ENCODE measurements around the gene LMNTD1. TPM values are rescaled to one million over a fixed set of nuclear protein-coding genes. Genes with fewer than 3 reads are reported as not detected.

LMNTD1 gene
- total and polyA plus RNA-seq, 2 experiments from 2014 or later = not detected

GRCh38 chr12:25552681-25553080 is 402 bp downstream of the LMNTD1 start:
- Histone ChIP-seq H3F3A (replicated peaks; ENCODE audit: low read depth) (no peaks in the 10 kb centered on the region), H2AFZ (no peak overlapping the region), H3K4me2 (no peak overlapping the region), H3K27me3 (ENCODE audit: insufficient read depth) (no peaks in the 10 kb centered on the region), H3K4me3 (no peak overlapping the region), H4K20me1 (replicated peaks; ENCODE audit: insufficient read depth) (no peaks in the 10 kb centered on the region), H3K79me2 (replicated peaks; ENCODE audit: insufficient read depth) (no peaks in the 10 kb centered on the region), H3K4me1 (ENCODE audit: insufficient read depth) (no peaks in the 10 kb centered on the region), H3K36me3 (ENCODE audit: insufficient read depth) (no peaks in the 10 kb centered on the region), H3K27ac (ENCODE audit: low read depth) (no peak overlapping the region), H3K9me2 (ENCODE audit: insufficient read depth) (no peaks in the 10 kb centered on the region)
- ATAC-seq = no peak
- no peaks in the 10 kb centered on the region for H3K36me3 Mint-ChIP-seq (ENCODE audit: low read depth)
- H3K27me3 Mint-ChIP-seq (ENCODE audit: insufficient read depth, low read depth, poor library complexity) = no peaks in the 10 kb centered on the region
- no peak for DNase-seq (ENCODE audit: low spot score)
- no peak overlapping the region for H3K4me3 Mint-ChIP-seq
- TF ChIP-seq CTCF (conservative IDR thresholded peaks at IDR 0.05; ENCODE audit: low read depth in 2 of 2) (no peak), ZNF114 (CRISPR knock-in tag; IDR thresholded peaks at IDR 0.05) (no peak), JUNB (IDR thresholded peaks at IDR 0.05; ENCODE audit: unreplicated experiment) (no peak), NANOG (IDR thresholded peaks at IDR 0.05; ENCODE audit: borderline replicate concordance) (no peak), EZH2phosphoT487 (IDR thresholded peaks at IDR 0.05; ENCODE audit: unreplicated experiment) (no peak), ZNF331 (CRISPR knock-in tag; IDR thresholded peaks at IDR 0.05; ENCODE audit: low read depth) (no peak)
- H3K9me3 Mint-ChIP-seq = no peaks in the 10 kb centered on the region
- H3K27ac Mint-ChIP-seq = no peak overlapping the region
- no peaks in the 10 kb centered on the region for H3K4me1 Mint-ChIP-seq

GRCh38 chr12:25550186-25550585 is 2.9 kb downstream of the LMNTD1 start:
- Mint-ChIP-seq H3K4me1 (no peaks in the 10 kb centered on the region), H3K27ac (no peak overlapping the region), H3K27me3 (ENCODE audit: insufficient read depth, low read depth, poor library complexity) (no peaks in the 10 kb centered on the region), H3K9me3 (no peaks in the 10 kb centered on the region), H3K36me3 (ENCODE audit: low read depth) (no peaks in the 10 kb centered on the region), H3K4me3 (no peak overlapping the region)
- H3K27ac ChIP-seq (ENCODE audit: low read depth) = no peak overlapping the region
- ATAC-seq (no peak), DNase-seq (ENCODE audit: low spot score) (no peak)
- H3K4me3 ChIP-seq = no peak overlapping the region
- H4K20me1 ChIP-seq (replicated peaks; ENCODE audit: insufficient read depth) = no peaks in the 10 kb centered on the region
- H3K79me2 ChIP-seq (replicated peaks; ENCODE audit: insufficient read depth) = no peaks in the 10 kb centered on the region
- no peaks in the 10 kb centered on the region for H3K27me3 ChIP-seq (ENCODE audit: insufficient read depth)
- no peaks in the 10 kb centered on the region for H3K9me2 ChIP-seq (ENCODE audit: insufficient read depth)
- no peaks in the 10 kb centered on the region for H3K36me3 ChIP-seq (ENCODE audit: insufficient read depth)
- no peak overlapping the region for H2AFZ ChIP-seq
- no peaks in the 10 kb centered on the region for H3K4me1 ChIP-seq (ENCODE audit: insufficient read depth)
- H3F3A ChIP-seq (replicated peaks; ENCODE audit: low read depth) = no peaks in the 10 kb centered on the region
- no peak overlapping the region for H3K4me2 ChIP-seq
- TF ChIP-seq NANOG (IDR thresholded peaks at IDR 0.05; ENCODE audit: borderline replicate concordance) (no peak), REST (IDR thresholded peaks at IDR 0.05; ENCODE audit: unreplicated experiment) (no peak), STAT1 (IDR thresholded peaks at IDR 0.05; ENCODE audit: unreplicated experiment) (no peak), ZNF331 (CRISPR knock-in tag; IDR thresholded peaks at IDR 0.05; ENCODE audit: low read depth) (no peak), POLR2AphosphoS5 (IDR thresholded peaks at IDR 0.05; ENCODE audit: low read depth) (no peak), JUNB (IDR thresholded peaks at IDR 0.05; ENCODE audit: unreplicated experiment) (no peak), CREB1 (CRISPR knock-in tag; IDR thresholded peaks at IDR 0.05; ENCODE audit: low read depth) (no peak), ZNF462 (CRISPR knock-in tag; IDR thresholded peaks at IDR 0.05) (no peak)

Measured in GM23338 (cell line).